ENCODE data around the gene KDM4B. TPM values are rescaled to one million over a fixed set of nuclear protein-coding genes. Genes with fewer than 3 reads are reported as not detected.

KDM4B gene
- total RNA-seq, 1 donor = 22.1 TPM

GRCh38 chr19:5011476-5012238 is 42.7 kb downstream of the KDM4B start:
- no peaks in the 10 kb centered on the region for H3K9me3 ChIP-seq (ENCODE audit: low read depth, low read length)
- H3K27ac ChIP-seq (ENCODE audit: low read depth, low read length) = no peak overlapping the region

GRCh38 chr19:5012688-5013457 is 44.0 kb downstream of the KDM4B start:
- Histone ChIP-seq H3K27me3 (ENCODE audit: insufficient read depth, low read length) (no peaks in the 10 kb centered on the region), H3K27ac (ENCODE audit: low read depth, low read length) (no peak overlapping the region), H3K4me3 (ENCODE audit: insufficient read depth, low read length) (no peak overlapping the region), H3K4me1 (ENCODE audit: insufficient read depth, low read length) (peaks cover under 1% of the 10 kb centered on the region), H2AFZ (ENCODE audit: low read length) (no peak overlapping the region), H3K36me3 (ENCODE audit: insufficient read depth, low read length) (peaks cover 16% of the 10 kb centered on the region), H3K9me3 (ENCODE audit: low read depth, low read length) (no peaks in the 10 kb centered on the region), H3K79me2 (ENCODE audit: insufficient read depth, low read length) (peaks cover 67% of the 10 kb centered on the region), H4K20me1 (ENCODE audit: insufficient read depth, low read length) (peaks cover 55% of the 10 kb centered on the region), H3K4me2 (ENCODE audit: insufficient read depth, low read length) (no peak overlapping the region)
- DNase-seq (ENCODE audit: insufficient read length, low spot score, missing footprints) = peak; percentile 59
- no peak for TF ChIP-seq CTCF (IDR thresholded peaks at IDR 0.05; ENCODE audit: extremely low read depth, low read depth, low read length)

More at GRCh38 chr19:5011476-5012238, 42.7 kb downstream of the KDM4B start:
- no peaks in the 10 kb centered on the region for H3K4me1 ChIP-seq (ENCODE audit: insufficient read depth, low read length)
- peak; percentile 71 for DNase-seq (ENCODE audit: insufficient read length, low spot score, missing footprints)
- no peak overlapping the region for H2AFZ ChIP-seq (ENCODE audit: low read length)
- no peak for TF ChIP-seq CTCF (IDR thresholded peaks at IDR 0.05; ENCODE audit: extremely low read depth, low read depth, low read length)
- peaks cover 61% of the 10 kb centered on the region for H4K20me1 ChIP-seq (ENCODE audit: insufficient read depth, low read length)
- H3K36me3 ChIP-seq (ENCODE audit: insufficient read depth, low read length) = peaks cover 9% of the 10 kb centered on the region
- no peak overlapping the region for H3K4me3 ChIP-seq (ENCODE audit: insufficient read depth, low read length)
- H3K27me3 ChIP-seq (ENCODE audit: insufficient read depth, low read length) = no peaks in the 10 kb centered on the region
- no peak overlapping the region for H3K4me2 ChIP-seq (ENCODE audit: insufficient read depth, low read length)
- H3K79me2 ChIP-seq (ENCODE audit: insufficient read depth, low read length) = peaks cover 78% of the 10 kb centered on the region

- TF ChIP-seq CTCF (IDR thresholded peaks at IDR 0.05; ENCODE audit: extremely low read depth, low read depth, low read length) = no peak
These were observed 44.8 kb downstream of the KDM4B start for GRCh38 chr19:5013761-5014160.

GRCh38 chr19:5014941-5015340 is 46.0 kb downstream of the KDM4B start:
- TF ChIP-seq CTCF (IDR thresholded peaks at IDR 0.05; ENCODE audit: extremely low read depth, low read depth, low read length) = no peak
- H3K4me1 ChIP-seq (ENCODE audit: insufficient read depth, low read length) = peaks cover 9% of the 10 kb centered on the region
- peaks cover 63% of the 10 kb centered on the region for H4K20me1 ChIP-seq (ENCODE audit: insufficient read depth, low read length)
- H3K27ac ChIP-seq (ENCODE audit: low read depth, low read length) = no peak overlapping the region
- H3K27me3 ChIP-seq (ENCODE audit: insufficient read depth, low read length) = no peaks in the 10 kb centered on the region
- no peaks in the 10 kb centered on the region for H3K9me3 ChIP-seq (ENCODE audit: low read depth, low read length)
- peaks cover 16% of the 10 kb centered on the region for H3K36me3 ChIP-seq (ENCODE audit: insufficient read depth, low read length)
- H3K79me2 ChIP-seq (ENCODE audit: insufficient read depth, low read length) = peaks cover 63% of the 10 kb centered on the region
- peak; percentile 1 for DNase-seq (ENCODE audit: insufficient read length, low spot score, missing footprints)
- no peak overlapping the region for H3K4me3 ChIP-seq (ENCODE audit: insufficient read depth, low read length)
- H3K4me2 ChIP-seq (ENCODE audit: insufficient read depth, low read length) = no peak overlapping the region
- H2AFZ ChIP-seq (ENCODE audit: low read length) = no peak overlapping the region

More at GRCh38 chr19:5013761-5014160, 44.8 kb downstream of the KDM4B start:
- H3K4me3 ChIP-seq (ENCODE audit: insufficient read depth, low read length) = no peak overlapping the region
- no peak overlapping the region for H3K4me2 ChIP-seq (ENCODE audit: insufficient read depth, low read length)
- peaks cover 9% of the 10 kb centered on the region for H3K4me1 ChIP-seq (ENCODE audit: insufficient read depth, low read length)
- peaks cover 59% of the 10 kb centered on the region for H4K20me1 ChIP-seq (ENCODE audit: insufficient read depth, low read length)
- H3K36me3 ChIP-seq (ENCODE audit: insufficient read depth, low read length) = peaks cover 16% of the 10 kb centered on the region
- no peaks in the 10 kb centered on the region for H3K9me3 ChIP-seq (ENCODE audit: low read depth, low read length)
- no peaks in the 10 kb centered on the region for H3K27me3 ChIP-seq (ENCODE audit: insufficient read depth, low read length)
- no peak overlapping the region for H2AFZ ChIP-seq (ENCODE audit: low read length)
- peaks cover 62% of the 10 kb centered on the region for H3K79me2 ChIP-seq (ENCODE audit: insufficient read depth, low read length)
- DNase-seq (ENCODE audit: insufficient read length, low spot score, missing footprints) = peak; percentile 37
- no peak overlapping the region for H3K27ac ChIP-seq (ENCODE audit: low read depth, low read length)
